ENCODE results near the gene HMG20A.

HMG20A gene

GRCh38 chr15:77456746-77457145 lies 36.1 kb downstream of the HMG20A start:
- no peak for DNase-seq (ENCODE audit: low spot score)
- TF ChIP-seq, protein P1, sequence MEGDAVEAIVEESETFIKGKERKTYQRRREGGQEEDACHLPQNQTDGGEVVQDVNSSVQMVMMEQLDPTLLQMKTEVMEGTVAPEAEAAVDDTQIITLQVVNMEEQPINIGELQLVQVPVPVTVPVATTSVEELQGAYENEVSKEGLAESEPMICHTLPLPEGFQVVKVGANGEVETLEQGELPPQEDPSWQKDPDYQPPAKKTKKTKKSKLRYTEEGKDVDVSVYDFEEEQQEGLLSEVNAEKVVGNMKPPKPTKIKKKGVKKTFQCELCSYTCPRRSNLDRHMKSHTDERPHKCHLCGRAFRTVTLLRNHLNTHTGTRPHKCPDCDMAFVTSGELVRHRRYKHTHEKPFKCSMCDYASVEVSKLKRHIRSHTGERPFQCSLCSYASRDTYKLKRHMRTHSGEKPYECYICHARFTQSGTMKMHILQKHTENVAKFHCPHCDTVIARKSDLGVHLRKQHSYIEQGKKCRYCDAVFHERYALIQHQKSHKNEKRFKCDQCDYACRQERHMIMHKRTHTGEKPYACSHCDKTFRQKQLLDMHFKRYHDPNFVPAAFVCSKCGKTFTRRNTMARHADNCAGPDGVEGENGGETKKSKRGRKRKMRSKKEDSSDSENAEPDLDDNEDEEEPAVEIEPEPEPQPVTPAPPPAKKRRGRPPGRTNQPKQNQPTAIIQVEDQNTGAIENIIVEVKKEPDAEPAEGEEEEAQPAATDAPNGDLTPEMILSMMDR (IDR thresholded peaks at IDR 0.05; ENCODE audit: extremely low read depth, missing control alignments) = no peak

DNA sequence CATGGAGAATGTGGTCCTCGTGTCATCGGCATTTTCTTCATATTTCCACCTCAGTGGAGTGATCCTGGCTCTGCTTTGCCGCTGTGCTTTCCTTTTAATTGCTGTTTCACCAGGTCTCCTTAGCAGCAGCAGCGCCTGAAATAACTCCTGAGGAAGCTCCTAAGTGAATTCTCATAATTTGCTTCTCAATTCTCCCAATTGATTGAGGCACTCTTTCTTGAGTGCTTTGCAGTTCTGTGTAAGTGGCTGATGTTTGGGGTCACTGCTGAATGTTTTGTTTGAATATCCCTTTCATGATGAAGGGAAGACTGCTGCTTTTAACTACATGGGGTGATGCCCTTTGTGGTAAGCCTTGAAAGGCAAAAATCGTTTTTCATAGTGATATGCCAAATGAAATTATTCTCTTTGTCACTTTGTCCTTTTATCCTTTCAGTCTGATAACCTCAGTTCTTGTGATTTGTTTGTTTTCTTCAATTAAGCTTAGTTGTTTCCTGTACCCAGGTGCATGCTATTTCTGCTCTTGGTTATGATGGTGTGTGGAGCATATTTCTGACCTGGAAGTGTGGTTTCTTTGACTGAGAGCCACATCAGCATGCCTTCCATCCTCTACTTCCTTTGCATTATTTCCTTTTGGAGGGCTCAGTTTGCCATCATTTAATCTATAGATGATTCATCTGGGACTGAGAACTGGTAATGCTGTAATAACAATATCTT lies 36.7 kb downstream of the HMG20A start:
- DNase-seq (ENCODE audit: low spot score) = no peak
- TF ChIP-seq, protein P1 (IDR thresholded peaks at IDR 0.05; ENCODE audit: extremely low read depth, missing control alignments) = no peak

- TF ChIP-seq, protein P1 (IDR thresholded peaks at IDR 0.05; ENCODE audit: extremely low read depth, missing control alignments) = no peak
- no peak for DNase-seq (ENCODE audit: low spot score)
Observed at GRCh38 chr15:77457905-77458265, 37.2 kb downstream of the HMG20A start.

DNA sequence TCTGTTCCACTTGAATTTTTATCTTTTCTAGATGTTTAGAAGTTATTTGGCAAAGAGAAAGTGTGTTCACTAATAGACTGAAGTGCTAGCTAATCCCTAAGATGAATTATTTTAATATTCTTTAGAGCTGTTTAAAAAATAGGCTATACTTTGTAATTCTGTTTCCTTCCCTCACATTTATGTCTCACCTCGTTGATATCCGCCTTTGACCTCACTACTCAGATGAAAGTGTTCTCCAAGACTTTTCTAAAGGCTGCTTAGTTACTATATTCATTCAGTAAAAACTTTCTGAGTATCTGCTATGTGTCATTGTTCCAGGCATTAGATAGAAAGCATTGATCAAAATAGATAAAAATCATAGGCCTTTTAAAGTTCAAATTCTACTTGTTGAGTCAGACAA lies 38.3 kb downstream of the HMG20A start:
- TF ChIP-seq, protein P1 (IDR thresholded peaks at IDR 0.05; ENCODE audit: extremely low read depth, missing control alignments) = no peak
- DNase-seq (ENCODE audit: low spot score) = no peak

DNA sequence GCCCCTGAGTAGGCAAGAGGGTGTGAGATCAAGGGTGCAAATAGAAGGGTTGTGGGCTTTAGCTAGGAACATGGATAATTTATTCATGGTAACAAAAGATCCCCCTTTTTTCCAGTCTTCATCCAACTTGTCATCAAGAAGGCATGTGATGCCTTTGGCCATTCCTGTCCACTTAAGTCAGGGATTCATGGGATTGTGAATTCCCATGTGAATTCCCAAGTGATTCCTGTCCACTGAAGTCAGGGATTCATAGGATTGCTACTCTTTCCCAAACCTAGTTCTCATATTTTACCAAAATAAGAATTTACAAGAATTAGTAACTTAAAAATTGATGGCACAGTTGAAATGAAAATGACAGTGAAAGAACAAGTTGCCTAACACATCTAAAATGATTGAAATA lies 40.8 kb downstream of the HMG20A start:
- TF ChIP-seq, protein P1 (IDR thresholded peaks at IDR 0.05; ENCODE audit: extremely low read depth, missing control alignments) = no peak

GRCh38 chr15:77464129-77464865 lies 43.6 kb downstream of the HMG20A start:
- TF ChIP-seq, protein P1 (IDR thresholded peaks at IDR 0.05; ENCODE audit: extremely low read depth, missing control alignments) = no peak
- no peak for DNase-seq (ENCODE audit: low spot score)

More for the DNA sequence above, 40.8 kb downstream of the HMG20A start:
- no peak for DNase-seq (ENCODE audit: low spot score)

DNA sequence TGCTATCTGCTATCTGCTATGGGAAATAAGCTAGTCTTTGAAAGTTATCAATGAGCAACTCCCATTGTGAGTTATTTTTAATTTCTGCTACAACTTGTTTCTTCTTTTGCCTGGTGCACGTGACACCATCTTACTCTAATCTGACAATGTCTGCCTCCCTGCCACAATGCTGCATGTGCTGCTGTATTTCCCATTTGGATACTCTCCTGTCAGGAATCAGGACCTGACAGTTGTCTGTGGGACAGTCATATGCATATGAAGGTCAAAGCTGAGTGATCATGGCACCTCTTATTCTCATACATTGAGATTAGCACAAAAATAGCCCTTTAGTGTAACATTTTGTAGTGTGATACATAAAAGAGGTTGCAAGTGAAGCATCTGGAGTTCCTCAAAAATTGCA lies 45.8 kb downstream of the HMG20A start:
- TF ChIP-seq, protein P1 (IDR thresholded peaks at IDR 0.05; ENCODE audit: extremely low read depth, missing control alignments) = no peak
- no peak for DNase-seq (ENCODE audit: low spot score)
